Omental fat pad (tissue), 4 donors: ENCODE results near the gene CLEC16A. TPM values are rescaled to one million over a fixed set of nuclear protein-coding genes. Genes with fewer than 3 reads are reported as not detected.

Experiments
- ATAC-seq: fragments of 150-250 bp; one replicate; pipeline ENCODE4 v1.9.1; 2016; ENCODE audit warnings: mild to moderate bottlenecking, moderate library complexity; ENCODE audit not compliant: low FRiP score
- DNase-seq: peaks from one replicate; pipeline ENCODE4 v3.0.0-alpha.2; 2019; ENCODE audit warnings: low spot score
- total RNA-seq, 4 donors: library from RNA; depleted of rRNA; stranded (reverse); fragments of >200 nt; gene quantifications; one replicate each; pipeline ENCODE4 v1.1.0, GENCODE V29; 2016
- TF ChIP-seq, protein P1 (sequence below), 3 donors: fragments of 450-650 bp; IDR thresholded peaks; one replicate each; pipeline ENCODE4 v1.5.1; 2016 to 2017; ENCODE audit warnings: antibody characterized with exemption in 3 of 3, mild to moderate bottlenecking in 3 of 3, moderate library complexity in 2 of 3

The CLEC16A gene
- total RNA-seq, 4 donors from 2014 or later: 24.0 to 36.9 (median 29.5) TPM

DNA sequence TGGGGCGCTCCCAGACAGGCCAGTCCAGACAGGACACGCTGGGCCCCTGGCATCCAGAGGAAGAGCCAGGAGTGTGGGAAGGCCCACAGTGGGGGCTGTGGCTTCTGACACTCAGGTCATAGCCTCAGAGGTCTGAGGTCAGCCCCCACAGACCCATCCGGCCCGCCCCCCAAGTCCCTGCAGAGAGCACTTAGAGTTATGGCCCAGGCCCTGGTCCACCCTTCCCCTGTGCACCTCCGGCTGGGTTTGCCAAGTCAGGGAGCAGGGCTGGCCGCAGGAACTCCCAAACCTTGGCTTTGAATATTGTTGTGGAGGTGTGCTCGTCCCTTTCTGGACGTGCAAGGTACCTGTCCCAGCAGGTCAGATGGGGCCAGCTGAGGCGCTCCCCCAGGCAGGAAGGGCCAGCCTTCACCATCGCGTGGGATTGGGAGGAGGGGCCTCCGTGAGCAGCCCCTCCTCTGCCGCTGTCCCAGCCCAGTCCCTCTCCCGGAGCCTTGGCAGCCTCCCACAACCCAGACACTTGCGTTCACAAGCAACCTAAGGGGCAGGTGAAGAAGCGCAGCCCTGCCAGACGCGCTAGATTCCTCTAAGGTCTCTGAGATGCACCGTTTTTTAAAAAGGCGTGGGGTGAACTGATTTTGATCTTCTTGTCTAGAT, 237.0 kb downstream of the CLEC16A start:
- TF ChIP-seq, protein P1, sequence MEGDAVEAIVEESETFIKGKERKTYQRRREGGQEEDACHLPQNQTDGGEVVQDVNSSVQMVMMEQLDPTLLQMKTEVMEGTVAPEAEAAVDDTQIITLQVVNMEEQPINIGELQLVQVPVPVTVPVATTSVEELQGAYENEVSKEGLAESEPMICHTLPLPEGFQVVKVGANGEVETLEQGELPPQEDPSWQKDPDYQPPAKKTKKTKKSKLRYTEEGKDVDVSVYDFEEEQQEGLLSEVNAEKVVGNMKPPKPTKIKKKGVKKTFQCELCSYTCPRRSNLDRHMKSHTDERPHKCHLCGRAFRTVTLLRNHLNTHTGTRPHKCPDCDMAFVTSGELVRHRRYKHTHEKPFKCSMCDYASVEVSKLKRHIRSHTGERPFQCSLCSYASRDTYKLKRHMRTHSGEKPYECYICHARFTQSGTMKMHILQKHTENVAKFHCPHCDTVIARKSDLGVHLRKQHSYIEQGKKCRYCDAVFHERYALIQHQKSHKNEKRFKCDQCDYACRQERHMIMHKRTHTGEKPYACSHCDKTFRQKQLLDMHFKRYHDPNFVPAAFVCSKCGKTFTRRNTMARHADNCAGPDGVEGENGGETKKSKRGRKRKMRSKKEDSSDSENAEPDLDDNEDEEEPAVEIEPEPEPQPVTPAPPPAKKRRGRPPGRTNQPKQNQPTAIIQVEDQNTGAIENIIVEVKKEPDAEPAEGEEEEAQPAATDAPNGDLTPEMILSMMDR (IDR thresholded peaks at IDR 0.05): no peak
- ATAC-seq: no peak
- DNase-seq: no peak

- DNase-seq (no peak), ATAC-seq (peak; percentile 58)
Measured at GRCh38 chr16:11181899-11182279, 237.5 kb downstream of the CLEC16A start.

DNA sequence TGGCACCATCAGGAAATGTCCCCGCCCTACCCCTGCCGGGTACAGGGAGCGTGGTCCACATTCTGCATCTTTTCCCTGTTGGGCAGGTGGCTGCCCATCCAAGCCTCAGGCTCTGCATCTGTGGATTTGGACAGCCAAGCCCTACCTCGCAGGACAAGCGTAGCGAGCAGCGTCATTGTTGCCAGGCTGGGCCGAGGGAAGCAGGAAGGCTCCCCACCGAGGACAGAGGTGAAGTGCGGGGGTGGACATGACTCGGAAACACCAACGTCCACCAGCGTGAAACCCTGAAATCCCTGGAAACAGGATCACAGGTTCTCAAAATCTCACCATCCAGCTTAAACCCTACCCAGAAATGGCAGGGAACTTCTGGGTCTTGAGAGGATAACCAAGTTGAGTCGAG, 238.0 kb downstream of the CLEC16A start:
- DNase-seq: no peak
- TF ChIP-seq, protein P1 (IDR thresholded peaks at IDR 0.05): no peak
- no peak for ATAC-seq

More at GRCh38 chr16:11181899-11182279, 237.5 kb downstream of the CLEC16A start:
- TF ChIP-seq, protein P1 (IDR thresholded peaks at IDR 0.05): no peak

DNA sequence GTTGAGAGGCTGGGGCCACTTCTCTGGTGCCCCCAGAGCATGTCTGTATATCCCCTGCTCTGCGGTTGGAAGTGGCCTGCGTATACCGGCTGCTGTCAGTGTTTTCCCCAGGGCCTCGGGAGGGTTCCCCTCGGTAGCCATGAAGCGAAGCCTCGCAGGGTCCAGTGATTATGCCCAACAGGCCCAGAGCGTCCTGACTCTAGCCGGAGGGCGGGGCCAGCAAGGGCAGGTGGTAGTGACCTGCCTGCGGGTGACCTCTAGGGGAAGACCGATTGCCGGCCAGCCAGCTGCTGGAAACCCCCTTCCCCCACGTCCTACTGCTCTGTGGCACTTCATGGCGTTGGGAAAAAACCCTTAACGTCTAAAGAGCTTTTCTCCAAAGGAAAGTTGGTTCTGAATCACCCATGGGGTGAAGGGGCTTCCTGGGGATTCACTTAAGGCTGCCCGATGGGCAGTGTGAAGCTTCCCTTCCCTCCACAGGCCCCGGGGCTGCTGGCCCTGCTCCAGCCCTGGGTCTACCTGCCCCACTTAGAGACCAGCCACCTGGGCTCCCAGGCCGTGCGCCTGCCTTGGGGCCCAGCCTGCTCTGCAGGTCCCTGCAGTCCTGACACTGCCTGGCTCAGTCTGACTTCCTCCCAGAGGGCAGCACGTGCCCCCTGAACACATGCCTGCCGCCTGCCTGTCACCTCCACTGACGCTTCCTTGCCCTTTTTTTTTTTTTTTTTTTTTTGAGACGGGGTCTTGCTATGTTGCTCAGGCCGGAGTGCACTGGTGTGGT, 238.9 kb downstream of the CLEC16A start:
- TF ChIP-seq, protein P1 (IDR thresholded peaks at IDR 0.05): no peak
- ATAC-seq (no peak), DNase-seq (no peak)

GRCh38 chr16:11183951-11184350, 239.6 kb downstream of the CLEC16A start:
- DNase-seq: no peak
- TF ChIP-seq, protein P1 (IDR thresholded peaks at IDR 0.05): no peak
- ATAC-seq: no peak

DNA sequence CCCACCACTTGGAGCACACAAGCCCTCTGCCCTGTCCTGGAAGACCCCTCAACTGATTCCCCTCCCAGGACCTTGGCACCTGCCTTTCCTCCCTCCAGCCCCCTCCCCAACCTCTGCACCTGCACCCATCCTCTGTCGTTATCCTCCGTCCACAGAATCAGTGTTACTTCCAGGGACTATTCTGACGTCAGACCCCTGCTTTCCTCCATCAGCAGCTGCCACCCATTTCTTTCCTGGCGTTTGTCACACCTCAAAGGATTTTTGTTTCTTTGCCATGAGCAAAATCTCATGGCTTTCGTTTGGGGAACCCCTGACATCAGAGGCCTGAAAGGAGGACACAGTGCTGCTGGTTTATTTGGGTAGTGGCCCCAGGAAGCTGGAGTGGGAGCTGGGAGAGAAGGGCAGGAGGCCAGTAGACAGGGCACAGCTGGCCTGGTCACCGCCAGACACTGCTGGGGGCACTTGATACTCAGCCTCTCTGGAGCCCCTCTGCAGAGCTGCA, 243.2 kb downstream of the CLEC16A start:
- ATAC-seq: no peak
- TF ChIP-seq, protein P1 (IDR thresholded peaks at IDR 0.05): no peak
- DNase-seq: no peak
